H9 (cell line): Measurements from ENCODE around the gene SURF4. TPM values are rescaled to one million over a fixed set of nuclear protein-coding genes. Genes with fewer than 3 reads are reported as not detected.

Experiments
- DNase-seq: peaks from one replicate; pipeline ENCODE4 v3.0.0-alpha.2; 2017
- H2AFZ ChIP-seq: one replicate; pipeline ENCODE4 v1.6.1; 2013; ENCODE audit warnings: mild to moderate bottlenecking, low read length, control low read depth, moderate library complexity
- H2AK5ac ChIP-seq: 2 replicates; pipeline ENCODE4 v1.6.1; 2013; ENCODE audit warnings: low read length, control low read depth, mixed read lengths; ENCODE audit not compliant: insufficient read length
- H2BK120ac ChIP-seq: one replicate; pipeline ENCODE4 v1.6.1; 2013; ENCODE audit warnings: low read depth, mild to moderate bottlenecking, low read length, control low read depth, inconsistent platforms; ENCODE audit not compliant: poor library complexity, severe bottlenecking
- H2BK12ac ChIP-seq: 2 replicates; pipeline ENCODE4 v1.6.1; 2013; ENCODE audit warnings: low read length, control low read depth, mixed read lengths, low read depth; ENCODE audit not compliant: insufficient read length
- H2BK15ac ChIP-seq: 2 replicates; pipeline ENCODE4 v1.6.1; 2013; ENCODE audit warnings: low read depth, low read length, control low read depth
- H2BK20ac ChIP-seq: one replicate; pipeline ENCODE4 v1.6.1; 2013; ENCODE audit warnings: low read depth, mild to moderate bottlenecking, low read length, control low read depth, inconsistent platforms; ENCODE audit not compliant: poor library complexity, severe bottlenecking
- H2BK5ac ChIP-seq: 2 replicates; pipeline ENCODE4 v1.6.1; 2013; ENCODE audit warnings: low read length, control low read depth, mixed read lengths; ENCODE audit not compliant: insufficient read length
- H3K14ac ChIP-seq: 2 replicates; pipeline ENCODE4 v1.6.1; 2013; ENCODE audit warnings: low read length, control low read depth; ENCODE audit not compliant: insufficient read depth
- H3K18ac ChIP-seq: 2 replicates; pipeline ENCODE4 v1.6.1; 2013; ENCODE audit warnings: low read depth, mild to moderate bottlenecking, mixed read lengths, low read length, control low read depth; ENCODE audit not compliant: insufficient read length
- H3K23ac ChIP-seq: 2 replicates; pipeline ENCODE4 v1.6.1; 2013; ENCODE audit warnings: low read length, control low read depth, mixed read lengths, low read depth; ENCODE audit not compliant: insufficient read length
- H3K23me2 ChIP-seq: 2 replicates; pipeline ENCODE4 v1.6.1; 2013; ENCODE audit warnings: low read depth, mild to moderate bottlenecking, mixed read lengths, low read length, control low read depth; ENCODE audit not compliant: insufficient read length, poor library complexity, severe bottlenecking
- H3K27ac ChIP-seq: 2 replicates; pipeline ENCODE4 v1.5.1; 2013; ENCODE audit warnings: low read length, control low read depth, mixed read lengths, low read depth; ENCODE audit not compliant: insufficient read length
- H3K27me3 ChIP-seq: 2 replicates; pipeline ENCODE4 v1.6.1; 2013; ENCODE audit warnings: low read length, control low read depth, inconsistent platforms; ENCODE audit not compliant: insufficient read depth
- H3K4ac ChIP-seq: 2 replicates; pipeline ENCODE4 v1.6.1; 2013; ENCODE audit warnings: low read depth, mild to moderate bottlenecking, control low read depth, inconsistent platforms, low read length, moderate library complexity
- H3K4me1 ChIP-seq: 2 replicates; pipeline ENCODE4 v1.6.1; 2013; ENCODE audit warnings: low read length, control low read depth, inconsistent platforms; ENCODE audit not compliant: insufficient read depth
- H3K4me2 ChIP-seq: 2 replicates; pipeline ENCODE4 v1.6.1; 2013; ENCODE audit warnings: low read length, control low read depth, mixed read lengths; ENCODE audit not compliant: insufficient read length, insufficient read depth
- H3K56ac ChIP-seq: 2 replicates; pipeline ENCODE4 v1.6.1; 2013; ENCODE audit warnings: low read depth, mild to moderate bottlenecking, mixed read lengths, low read length, control low read depth; ENCODE audit not compliant: insufficient read length
- H3K79me1 ChIP-seq: 2 replicates; pipeline ENCODE4 v1.6.1; 2013; ENCODE audit warnings: low read depth, mild to moderate bottlenecking, moderate library complexity, low read length, control low read depth, inconsistent platforms; ENCODE audit not compliant: insufficient read depth, poor library complexity, severe bottlenecking
- H3K79me2 ChIP-seq: 2 replicates; pipeline ENCODE4 v1.6.1; 2013; ENCODE audit warnings: low read length, control low read depth, inconsistent platforms; ENCODE audit not compliant: insufficient read depth
- H3K9ac ChIP-seq: 2 replicates; pipeline ENCODE4 v1.6.1; 2013; ENCODE audit warnings: low read length, control low read depth, mixed read lengths; ENCODE audit not compliant: insufficient read length; ENCODE audit errors: extremely low read depth
- H3K9me3 ChIP-seq: one replicate; pipeline ENCODE4 v1.6.1; 2013; ENCODE audit warnings: low read depth, low read length, inconsistent platforms; ENCODE audit not compliant: control insufficient read depth
- H3T11ph ChIP-seq: one replicate; pipeline ENCODE4 v1.6.1; 2013; ENCODE audit warnings: mild to moderate bottlenecking, low read length, control low read depth, inconsistent platforms
- H4K20me1 ChIP-seq: one replicate; pipeline ENCODE4 v1.6.1; 2013; ENCODE audit not compliant: control insufficient read depth, insufficient read length, insufficient read depth
- H4K5ac ChIP-seq: 2 replicates; pipeline ENCODE4 v1.6.1; 2013; ENCODE audit warnings: low read depth, mild to moderate bottlenecking, mixed read lengths, low read length, control low read depth; ENCODE audit not compliant: insufficient read length
- H4K8ac ChIP-seq: replicated peaks from 2 replicates; pipeline ENCODE4 v1.6.1; 2013; ENCODE audit warnings: low read length, control low read depth, mixed read lengths, low read depth; ENCODE audit not compliant: insufficient read length
- H4K91ac ChIP-seq: 2 replicates; pipeline ENCODE4 v1.6.1; 2013; ENCODE audit warnings: low read depth, mild to moderate bottlenecking, moderate library complexity, mixed read lengths, low read length, control low read depth; ENCODE audit not compliant: insufficient read length
- H3K27ac Mint-ChIP-seq, 3 experiments: 2 replicates in 2 of 3; 3 replicates in 1 of 3; pipeline ENCODE4 v1.8.0; 2020 to 2021; ENCODE audit warnings: mixed read lengths in 3 of 3, mild to moderate bottlenecking in 1 of 3, moderate library complexity in 1 of 3
- H3K27me3 Mint-ChIP-seq: 2 replicates; pipeline ENCODE4 v1.8.0; 2021; ENCODE audit warnings: low read depth, mild to moderate bottlenecking, moderate library complexity, mixed read lengths
- H3K36me3 Mint-ChIP-seq, 3 experiments: 2 replicates in 2 of 3; 3 replicates in 1 of 3; pipeline ENCODE4 v1.8.0; 2020 to 2021; ENCODE audit warnings: low read depth in 3 of 3, mixed read lengths in 3 of 3; ENCODE audit not compliant: insufficient read depth in 1 of 3
- H3K4me1 Mint-ChIP-seq, 2 experiments: 2 replicates each; pipeline ENCODE4 v1.8.0; 2020; ENCODE audit warnings: mixed read lengths in 2 of 2
- H3K4me3 Mint-ChIP-seq, 2 experiments: 2 replicates in 1 of 2; 3 replicates in 1 of 2; pipeline ENCODE4 v1.8.0; 2020 to 2021; ENCODE audit warnings: mild to moderate bottlenecking in 2 of 2, mixed read lengths in 2 of 2, moderate library complexity in 1 of 2
- H3K9me3 Mint-ChIP-seq, 2 experiments: 2 replicates in 1 of 2; 3 replicates in 1 of 2; pipeline ENCODE4 v1.8.0; 2020; ENCODE audit warnings: mild to moderate bottlenecking in 2 of 2, mixed read lengths in 2 of 2, moderate library complexity in 1 of 2
- CTCF ChIP-seq: fragments of 200-600 bp; sonication (generic); conservative IDR thresholded peaks from 3 replicates; pipeline ENCODE4 v1.8.0; 2021; ENCODE audit warnings: antibody characterized with exemption, mild to moderate bottlenecking
- WGBS: extraction: QIAGEN DNeasy Blood & Tissue Kit; methylation state at CpG from one replicate; pipeline ENCODE4 v1.1.7; 2013; ENCODE audit warnings: missing lambda C conversion rate, low lambda C conversion rate, mixed read lengths; ENCODE audit not compliant: insufficient read length; ENCODE audit errors: extremely low coverage; 5-methylcytosine and 5-hydroxymethylcytosine counted together
- long read RNA-seq: library from polyadenylated mRNA; unstranded; transcript quantifications from one replicate; pipeline ENCODE4 v2.0.0, GENCODE V29; 2020
- total RNA-seq: library from RNA; stranded (reverse); gene quantifications from 2 replicates; pipeline ENCODE4 v1.2.1, GENCODE V29; 2021

SURF4 gene
- total RNA-seq = 146 and 148 TPM in 2 replicates
- long read RNA-seq, transcript SURF4-207 (5 exons, 2,863 nt) = minor isoform, 20 of 1,464 reads
- long read RNA-seq, transcript SURF4-208 (6 exons, 3,148 nt) = minor isoform, 8 of 1,464 reads
- long read RNA-seq, transcript SURF4-202 (6 exons, 2,984 nt) = major isoform, 1,345 of 1,464 reads
- long read RNA-seq, partial matches to known transcripts = 16 of 1,464 reads
- long read RNA-seq, other reads (novel, unspliced or antisense) = 72 of 1,464 reads

GRCh38 chr9:133375724-133376654 lies at the start of gene SURF4, which contains the start of gene STKLD1:
Gene SURF4, minus strand, starts transcription at chr9:133376060. Its CDS starts 91 bp downstream, at chr9:133375969.
Gene STKLD1, plus strand, starts transcription at chr9:133376366. Its CDS starts 108 bp downstream, at chr9:133376474.
- peak within 1 kb of the TSS; percentile 90; the same call in 1 of the 2 replicates for H3K14ac ChIP-seq
- WGBS = no CpG with 5 or more reads among the region's 120 CpGs
- H3K79me1 ChIP-seq = peaks cover 16% of the 10 kb centered on the region
- H3K9me3 Mint-ChIP-seq = peaks cover 3 to 4% of the 10 kb centered on the region in 2 experiments; a peak in 3 of 5 replicates
- H3K56ac ChIP-seq = no peak within 1 kb of the TSS
- no peak within 1 kb of the TSS for H3T11ph ChIP-seq
- no peaks in the 10 kb centered on the region for H4K20me1 ChIP-seq
- no peak within 1 kb of the TSS for H2BK120ac ChIP-seq
- peaks cover 10 to 28% (median 19%) of the 10 kb centered on the region in 3 experiments; a peak in 6 of 7 replicates for H3K36me3 Mint-ChIP-seq
- H3K23ac ChIP-seq = no peak within 1 kb of the TSS
- H3K27ac ChIP-seq = no peak within 1 kb of the TSS
- no peak within 1 kb of the TSS for H4K5ac ChIP-seq
- no peak within 1 kb of the TSS for H2BK15ac ChIP-seq
- no peak within 1 kb of the TSS for H2AK5ac ChIP-seq
- H3K4me1 ChIP-seq = no peaks in the 10 kb centered on the region
- TF ChIP-seq CTCF = no peak
- H3K23me2 ChIP-seq = peaks cover 6% of the 10 kb centered on the region
- peak within 1 kb of the TSS; percentile 98 for H3K4me2 ChIP-seq
- H2BK20ac ChIP-seq = no peak within 1 kb of the TSS
- H3K9ac ChIP-seq = peak within 1 kb of the TSS; percentile 75
- H4K8ac ChIP-seq = no peak within 1 kb of the TSS
- peak within 1 kb of the TSS; percentile 95 to 98 for H3K4me3 Mint-ChIP-seq
- H2AFZ ChIP-seq = no peak within 1 kb of the TSS
- no peak within 1 kb of the TSS for H3K4ac ChIP-seq
- H3K18ac ChIP-seq = peak within 1 kb of the TSS; percentile 82
- no peak within 1 kb of the TSS for H2BK12ac ChIP-seq
- no peaks in the 10 kb centered on the region for H3K27me3 ChIP-seq
- peak within 1 kb of the TSS; percentile 82 to 97 (median 95); a peak in 6 of 7 replicates for H3K27ac Mint-ChIP-seq
- no peak within 1 kb of the TSS for H4K91ac ChIP-seq
- peaks cover 33% of the 10 kb centered on the region; the same call in 1 of the 2 replicates for H3K79me2 ChIP-seq
- no peak within 1 kb of the TSS for H2BK5ac ChIP-seq
- peaks cover 30% of the 10 kb centered on the region for H3K27me3 Mint-ChIP-seq
- H3K9me3 ChIP-seq = no peaks in the 10 kb centered on the region
- peaks cover 11 to 13% of the 10 kb centered on the region in 2 experiments for H3K4me1 Mint-ChIP-seq
- peak; percentile 95 for DNase-seq
